ENCODE data around the gene NONO. TPM values are rescaled to one million over a fixed set of nuclear protein-coding genes. Genes with fewer than 3 reads are reported as not detected.
"Not testable (repeated sequence)": the region's sequence is repeated elsewhere in the genome, so short reads cannot be mapped to it uniquely, and the experiment has no call there.

Gene NONO
- total RNA-seq, 1 experiment from 2014 or later, result 489 TPM

DNA sequence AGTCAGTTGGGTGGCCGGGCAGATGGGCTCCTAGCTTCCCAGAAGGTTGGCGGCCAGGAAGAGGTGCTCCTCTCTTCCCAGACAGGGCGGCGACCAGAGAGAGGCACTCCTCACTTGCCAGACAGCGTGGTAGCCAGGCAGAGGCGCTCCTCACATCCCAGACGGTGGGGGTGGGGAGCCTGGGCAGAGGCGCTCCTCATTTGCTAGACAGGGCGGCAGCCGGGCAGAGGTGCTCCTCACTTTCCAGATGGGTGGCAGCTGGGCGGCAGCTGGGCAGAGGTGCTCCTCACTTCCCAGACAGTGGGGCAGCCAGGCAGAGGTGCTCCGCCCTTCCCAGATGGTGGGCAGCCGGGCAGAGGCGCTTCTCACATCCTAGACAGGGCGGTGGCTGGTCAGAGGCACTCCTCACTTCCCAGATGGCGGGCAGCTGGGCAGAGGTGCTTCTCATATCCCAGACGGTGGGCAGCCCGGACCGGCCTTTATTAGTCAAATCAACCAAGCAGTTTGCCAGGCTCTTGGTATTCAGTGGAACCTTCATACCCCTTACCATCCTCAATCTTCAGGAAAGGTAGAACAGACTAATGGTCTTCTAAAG lies 13.5 kb upstream of the NONO start:
- Histone ChIP-seq H3K9me3 (no peaks in the 10 kb centered on the region), H3K4me3 (no peak overlapping the region), H3K27me3 (no peaks in the 10 kb centered on the region), H3K36me3 (no peaks in the 10 kb centered on the region)
- DNase-seq, result no peak

DNA sequence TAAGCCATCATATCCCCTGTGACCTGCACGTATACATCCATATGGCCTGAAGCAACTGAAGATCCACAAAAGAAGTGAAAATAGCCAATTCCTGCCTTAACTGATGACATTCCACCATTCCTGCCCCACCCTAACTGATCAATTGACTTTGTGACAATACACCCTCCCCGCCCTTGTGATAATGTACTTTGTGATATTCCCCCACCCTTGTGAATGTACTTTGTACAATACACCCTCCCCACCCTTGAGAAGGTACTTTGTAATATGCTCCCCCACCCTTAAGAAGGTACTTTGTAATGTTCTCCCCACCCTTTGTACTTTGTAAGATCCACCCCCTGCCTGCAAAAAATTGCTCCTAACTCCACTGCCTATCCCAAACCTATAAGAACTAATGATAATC lies 11.1 kb upstream of the NONO start:
- not testable (repeated sequence) for H3K27me3 ChIP-seq, H3K4me3 ChIP-seq, H3K9me3 ChIP-seq, H3K36me3 ChIP-seq, DNase-seq

DNA sequence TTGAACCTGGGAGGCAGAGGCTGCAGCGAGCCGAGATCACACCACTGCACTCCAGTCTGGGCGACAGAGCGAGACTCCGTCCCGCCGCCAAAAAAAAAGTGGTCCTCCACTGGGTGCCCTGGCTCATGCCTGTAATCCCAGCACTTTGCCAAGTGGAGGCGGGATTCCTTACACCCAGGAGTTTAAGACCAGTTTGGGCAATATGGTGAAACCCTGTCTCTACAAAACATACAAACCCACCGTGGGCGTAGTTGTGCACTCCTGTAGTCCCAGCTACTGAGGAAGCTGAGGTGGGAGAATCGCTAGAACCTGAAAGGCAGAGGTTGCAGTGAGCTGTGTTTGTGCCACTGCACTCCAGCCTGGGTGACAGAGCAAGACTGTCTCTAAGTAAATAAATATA lies 2.1 kb upstream of the NONO start:
- H3K27me3 ChIP-seq, H3K9me3 ChIP-seq, H3K4me3 ChIP-seq, DNase-seq: not testable (repeated sequence)
- peaks cover 20% of the 10 kb centered on the region for H3K36me3 ChIP-seq

DNA sequence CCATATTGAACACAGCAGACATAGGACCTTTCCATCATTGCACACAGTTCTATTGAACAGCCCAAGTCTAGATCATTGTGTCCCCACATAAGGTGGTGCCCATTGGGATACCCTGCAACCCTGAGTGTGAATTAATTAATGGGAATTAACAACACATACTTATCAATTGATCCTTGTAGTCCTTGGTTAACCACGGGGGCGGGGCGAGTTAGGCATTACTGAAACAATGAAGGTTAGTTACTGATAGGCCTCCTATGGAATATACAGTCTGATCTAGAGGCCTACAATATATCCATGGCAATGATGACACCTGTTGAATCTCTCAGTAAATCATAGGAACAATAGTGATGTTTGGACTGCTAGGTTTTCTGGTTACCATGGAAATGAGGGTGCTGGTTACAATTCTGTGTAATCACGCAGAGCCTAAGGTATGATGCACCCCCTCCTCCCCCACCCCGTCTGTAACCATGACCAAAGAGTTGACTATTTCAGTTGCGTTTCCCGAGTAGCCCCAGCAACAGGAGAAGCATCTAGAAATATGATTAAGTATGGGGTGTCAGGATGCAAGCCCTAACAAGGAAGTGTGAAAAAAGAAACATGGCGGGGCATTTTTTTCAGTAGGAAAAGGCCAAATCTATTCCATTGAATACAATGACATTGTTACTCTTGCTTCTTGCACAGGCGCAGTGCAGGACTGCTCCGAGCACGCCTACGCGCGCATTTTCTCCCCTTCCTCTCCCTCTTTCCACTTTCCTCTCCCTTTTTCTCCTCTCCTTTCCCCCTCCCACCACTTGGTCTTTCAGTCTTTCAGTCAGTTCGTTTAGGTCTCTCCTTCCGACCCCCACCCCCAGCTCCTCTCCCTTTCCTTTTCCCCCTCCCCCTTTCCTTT lies 677 bp upstream of the NONO start:
- Histone ChIP-seq H3K9me3 (no peaks in the 10 kb centered on the region), H3K4me3 (peak overlapping the region; percentile 85), H3K27me3 (no peaks in the 10 kb centered on the region), H3K36me3 (peaks cover 29% of the 10 kb centered on the region)
- no peak for DNase-seq

DNA sequence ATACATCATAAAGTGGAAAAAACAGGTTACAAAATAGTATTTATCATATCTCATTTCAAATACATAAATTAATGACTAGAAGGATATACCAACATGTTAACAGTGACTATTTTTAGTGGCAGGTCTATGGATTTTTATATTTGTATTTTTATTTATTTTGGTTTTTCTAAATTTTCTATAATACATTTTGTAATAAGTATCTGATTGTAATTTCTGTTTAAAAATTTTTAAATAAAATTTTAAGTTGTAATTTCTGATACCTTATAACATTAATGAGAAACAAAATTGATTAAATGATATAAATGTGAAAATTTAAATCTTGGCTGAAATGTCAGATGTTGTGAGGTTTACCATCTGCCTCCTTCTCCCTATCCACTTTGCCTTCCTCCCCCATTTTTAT lies 2.5 kb downstream of the NONO start:
- Histone ChIP-seq H3K27me3 (no peaks in the 10 kb centered on the region), H3K9me3 (no peaks in the 10 kb centered on the region), H3K4me3 (peak overlapping the region; percentile 85), H3K36me3 (peaks cover 46% of the 10 kb centered on the region)
- DNase-seq, result no peak

DNA sequence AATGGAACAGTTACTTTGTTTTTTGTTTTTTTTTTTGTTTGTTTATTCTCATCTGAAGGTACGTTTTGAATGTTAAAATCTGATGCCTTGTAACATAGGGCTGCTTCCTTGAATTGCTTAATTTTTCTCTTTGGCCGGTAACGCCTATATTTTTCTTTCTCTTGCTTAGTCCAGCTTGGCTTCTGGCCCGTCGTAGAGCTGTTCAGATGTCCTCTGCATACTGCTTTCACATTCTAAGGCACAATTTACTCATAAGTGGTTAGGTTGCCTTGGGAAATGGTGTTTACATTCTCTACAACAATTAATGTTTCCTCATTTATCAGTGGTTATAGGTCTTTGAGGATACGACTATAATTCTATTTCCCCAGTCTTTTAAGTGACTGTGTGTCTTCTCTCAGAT lies 7.9 kb downstream of the NONO start:
- H3K4me3 ChIP-seq, result no peak overlapping the region
- peaks cover 68% of the 10 kb centered on the region for H3K36me3 ChIP-seq
- H3K27me3 ChIP-seq, result no peaks in the 10 kb centered on the region
- no peak for DNase-seq
- H3K9me3 ChIP-seq, result no peaks in the 10 kb centered on the region

DNA sequence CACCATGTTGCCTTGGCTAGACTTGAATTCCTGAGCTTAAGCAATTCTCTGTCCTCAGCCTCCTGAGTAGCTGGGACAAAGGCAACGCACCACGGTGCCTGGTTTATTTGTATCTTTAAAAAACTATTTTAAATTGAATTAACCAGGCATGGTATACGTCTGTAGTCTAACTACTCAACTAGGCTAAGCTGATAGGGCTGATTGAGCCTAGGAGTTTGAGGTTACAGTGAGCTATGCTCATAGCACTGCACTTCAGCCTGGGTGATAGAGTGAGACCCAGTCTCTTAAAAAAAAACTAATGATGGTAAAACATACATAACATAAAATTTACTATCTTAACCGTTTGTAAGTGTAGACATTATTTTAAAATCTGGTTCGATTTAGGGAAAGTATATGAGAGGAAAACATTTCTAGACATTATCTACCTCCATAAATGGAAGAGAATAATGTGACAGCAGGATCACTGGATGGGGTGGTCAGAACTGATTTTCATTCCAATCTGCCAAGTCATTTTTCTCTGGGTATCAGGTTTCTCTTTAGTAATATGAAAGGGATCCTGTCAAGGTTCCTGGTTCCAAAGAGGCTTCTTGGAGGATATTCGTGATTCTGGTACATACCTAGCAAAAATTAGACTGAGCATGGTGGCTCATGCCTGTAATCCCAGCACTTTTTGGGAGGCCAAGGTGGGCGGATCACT lies 9.4 kb downstream of the NONO start:
- H3K9me3 ChIP-seq, result no peaks in the 10 kb centered on the region

DNA sequence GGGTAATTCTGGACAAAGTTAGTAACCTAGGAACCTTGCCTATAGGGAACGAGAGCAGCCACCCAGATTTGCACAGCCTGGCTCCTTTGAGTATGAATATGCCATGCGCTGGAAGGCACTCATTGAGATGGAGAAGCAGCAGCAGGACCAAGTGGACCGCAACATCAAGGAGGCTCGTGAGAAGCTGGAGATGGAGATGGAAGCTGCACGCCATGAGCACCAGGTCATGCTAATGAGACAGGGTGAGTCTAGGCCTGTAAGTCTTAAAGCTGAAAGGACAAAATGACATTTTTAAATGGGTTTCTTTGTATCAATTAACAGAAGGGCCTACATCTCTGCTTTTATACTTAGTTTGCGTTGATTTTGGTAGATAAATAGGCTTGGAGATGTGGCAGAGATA lies 13.4 kb downstream of the NONO start:
- no peaks in the 10 kb centered on the region for H3K9me3 ChIP-seq
- no peaks in the 10 kb centered on the region for H3K27me3 ChIP-seq
- no peak overlapping the region for H3K4me3 ChIP-seq
- H3K36me3 ChIP-seq, result peaks cover 66% of the 10 kb centered on the region
- DNase-seq, result no peak

More for the DNA sequence above, 9.4 kb downstream of the NONO start:
- no peak for DNase-seq
- H3K4me3 ChIP-seq, result no peak overlapping the region
- H3K27me3 ChIP-seq, result no peaks in the 10 kb centered on the region
- peaks cover 72% of the 10 kb centered on the region for H3K36me3 ChIP-seq

DNA sequence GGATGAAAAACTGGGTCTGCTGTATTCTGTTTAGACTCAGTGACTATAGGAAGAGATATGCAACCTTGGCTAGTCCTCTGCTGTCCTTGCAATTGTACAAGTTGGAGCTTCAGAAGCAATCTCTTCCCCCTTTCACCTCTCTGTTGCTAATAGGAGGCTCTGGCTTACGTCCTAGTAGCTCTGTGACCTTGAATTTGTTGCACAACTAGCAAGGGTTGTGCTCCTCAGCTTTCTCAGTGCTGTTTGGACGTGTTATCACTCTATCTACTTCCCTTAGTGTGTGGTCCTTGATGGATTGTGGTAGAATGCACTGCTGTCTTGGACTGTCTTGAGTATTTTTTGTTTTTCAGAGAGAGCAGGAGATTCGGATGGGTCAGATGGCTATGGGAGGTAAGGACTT lies 14.7 kb downstream of the NONO start:
- Histone ChIP-seq H3K9me3 (no peaks in the 10 kb centered on the region), H3K36me3 (peaks cover 58% of the 10 kb centered on the region), H3K4me3 (no peak overlapping the region), H3K27me3 (no peaks in the 10 kb centered on the region)
- DNase-seq, result no peak

DNA sequence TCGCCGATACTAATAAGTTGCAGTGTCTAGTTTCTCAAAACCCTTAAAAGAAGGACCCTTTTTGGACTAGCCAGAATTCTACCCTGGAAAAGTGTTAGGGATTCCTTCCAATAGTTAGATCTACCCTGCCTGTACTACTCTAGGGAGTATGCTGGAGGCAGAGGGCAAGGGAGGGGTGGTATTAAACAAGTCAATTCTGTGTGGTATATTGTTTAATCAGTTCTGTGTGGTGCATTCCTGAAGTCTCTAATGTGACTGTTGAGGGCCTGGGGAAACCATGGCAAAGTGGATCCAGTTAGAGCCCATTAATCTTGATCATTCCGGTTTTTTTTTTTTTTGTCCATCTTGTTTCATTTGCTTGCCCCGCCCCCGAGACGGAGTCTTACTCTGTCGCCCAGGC lies 16.6 kb downstream of the NONO start:
- H3K9me3 ChIP-seq, H3K4me3 ChIP-seq, H3K27me3 ChIP-seq, DNase-seq: not testable (repeated sequence)
- H3K36me3 ChIP-seq, result peaks cover 40% of the 10 kb centered on the region

DNA sequence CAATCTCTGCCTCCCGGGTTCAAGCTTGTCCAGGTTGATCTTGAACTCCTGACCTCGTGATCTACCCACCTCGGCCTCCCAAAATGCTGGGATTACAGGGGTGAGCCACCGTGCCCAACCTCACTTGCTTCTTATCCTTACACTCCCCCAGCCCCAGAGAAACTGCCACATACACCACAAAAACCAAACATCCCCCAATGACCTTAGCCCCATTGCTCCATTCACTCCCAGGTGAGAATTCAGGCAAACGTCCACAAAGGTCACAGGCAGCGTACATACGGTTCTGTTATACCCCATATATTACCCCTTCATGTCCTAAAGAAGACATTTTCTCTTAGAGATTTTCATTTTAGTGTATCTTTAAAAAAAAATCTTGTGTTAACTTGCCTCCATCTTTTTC lies 17.1 kb downstream of the NONO start:
- not testable (repeated sequence) for H3K27me3 ChIP-seq, H3K4me3 ChIP-seq, H3K9me3 ChIP-seq, DNase-seq
- peaks cover 40% of the 10 kb centered on the region for H3K36me3 ChIP-seq

DNA sequence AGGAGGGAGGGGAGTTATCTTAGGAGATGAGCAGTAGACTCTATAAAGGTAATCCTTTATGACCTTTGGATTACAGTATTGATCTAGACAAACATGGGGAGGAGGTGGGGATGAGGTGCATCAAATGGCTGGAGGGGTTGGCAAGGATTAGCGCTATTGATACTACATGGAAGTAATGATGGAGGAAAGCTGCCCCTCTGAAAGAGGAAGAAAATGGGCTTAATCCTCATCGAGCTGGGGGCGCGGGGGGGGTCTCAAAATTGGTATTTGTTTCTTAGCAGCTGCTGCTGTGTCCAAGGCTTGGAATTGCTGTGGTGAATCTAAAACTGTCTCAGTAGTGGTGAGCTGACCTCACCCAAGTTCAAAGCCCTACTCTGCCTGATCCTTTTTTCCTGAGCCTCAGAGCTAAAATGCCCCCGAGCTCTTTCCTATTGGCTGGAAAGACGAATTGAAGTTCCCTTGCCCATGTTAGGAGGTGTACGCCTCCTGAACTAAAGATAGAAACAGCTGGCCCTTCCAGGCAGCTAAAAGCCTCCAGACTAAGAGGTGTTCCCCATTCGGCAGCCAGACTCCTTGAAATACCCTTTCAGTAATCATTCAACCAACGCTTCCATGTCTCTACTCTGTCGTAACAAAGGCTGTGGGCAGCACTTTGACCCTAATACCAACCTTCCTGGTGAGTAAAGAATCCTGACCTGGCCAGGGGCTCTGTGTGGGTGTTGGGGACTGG lies 17.9 kb downstream of the NONO start, which contains the start of gene ITGB1BP2:
Gene ITGB1BP2 (plus strand): TSS at position 556 of the 730 bp plus-strand sequence. CDS start 57 bp downstream, at position 613.
- H3K9me3 ChIP-seq, result no peaks in the 10 kb centered on the region
- no peak for DNase-seq
- no peaks in the 10 kb centered on the region for H3K27me3 ChIP-seq
- H3K4me3 ChIP-seq, result no peak within 1 kb of the TSS
- H3K36me3 ChIP-seq, result peaks cover 37% of the 10 kb centered on the region

DNA sequence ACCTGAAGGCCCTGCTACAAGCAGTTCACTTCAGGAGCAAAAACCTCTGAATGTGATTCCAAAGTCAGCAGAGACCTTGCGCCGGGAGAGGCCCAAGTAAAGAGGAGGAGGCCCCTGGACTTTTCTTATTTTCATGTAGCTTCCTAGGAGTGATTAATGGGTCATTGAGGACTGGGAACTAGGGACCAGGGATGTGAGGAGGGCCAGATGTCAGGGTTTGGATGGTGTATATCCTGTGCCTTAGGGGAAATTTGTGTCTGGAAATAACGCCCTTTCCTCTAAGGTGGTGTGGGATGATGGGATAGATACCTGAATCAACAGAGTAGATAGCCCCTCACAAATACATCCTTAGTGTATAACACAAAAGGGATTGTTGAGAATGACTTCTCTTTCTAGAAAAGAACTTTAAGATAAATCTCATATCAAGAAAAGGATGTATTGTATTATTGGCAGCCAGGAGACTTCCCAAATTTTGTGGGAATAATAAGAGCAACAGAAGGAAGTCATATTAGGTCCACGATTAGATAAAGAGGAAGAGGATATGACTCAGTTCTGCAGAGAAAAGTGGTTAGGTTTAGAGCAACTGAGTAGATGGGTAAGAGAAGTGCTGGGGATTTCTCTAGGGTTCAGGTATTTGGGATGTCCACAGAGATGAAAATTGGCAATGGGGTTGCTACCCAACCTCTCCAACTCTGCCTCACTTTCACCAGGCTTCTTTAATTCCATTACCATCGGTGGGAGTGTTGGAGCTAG lies 19.2 kb downstream of the NONO start:
- DNase-seq, result no peak
- no peaks in the 10 kb centered on the region for H3K27me3 ChIP-seq
- no peak overlapping the region for H3K4me3 ChIP-seq
- peaks cover 26% of the 10 kb centered on the region for H3K36me3 ChIP-seq
- H3K9me3 ChIP-seq, result no peaks in the 10 kb centered on the region

DNA sequence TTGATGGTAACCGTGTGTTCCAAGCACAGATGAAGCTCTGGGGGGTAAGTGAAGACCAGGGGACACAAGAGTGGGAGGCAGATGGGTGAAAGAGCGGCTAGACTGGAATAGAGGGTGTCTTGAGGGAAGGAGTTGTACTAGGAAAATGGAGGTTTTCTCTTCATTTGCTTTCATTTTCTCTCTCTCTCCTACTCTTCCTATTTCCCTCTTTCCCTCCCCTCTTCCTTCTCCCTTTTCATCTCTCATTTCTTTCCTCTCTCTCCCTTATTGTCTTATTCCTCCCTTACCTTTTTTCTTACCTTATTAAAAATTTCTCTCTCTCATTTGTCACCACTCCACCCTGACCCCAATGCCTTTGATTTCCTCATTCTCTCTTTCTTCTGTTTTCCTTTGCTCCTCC lies 21.1 kb downstream of the NONO start:
- Histone ChIP-seq H3K4me3 (no peak overlapping the region), H3K9me3 (no peaks in the 10 kb centered on the region), H3K27me3 (no peaks in the 10 kb centered on the region), H3K36me3 (peaks cover 11% of the 10 kb centered on the region)
- no peak for DNase-seq

DNA sequence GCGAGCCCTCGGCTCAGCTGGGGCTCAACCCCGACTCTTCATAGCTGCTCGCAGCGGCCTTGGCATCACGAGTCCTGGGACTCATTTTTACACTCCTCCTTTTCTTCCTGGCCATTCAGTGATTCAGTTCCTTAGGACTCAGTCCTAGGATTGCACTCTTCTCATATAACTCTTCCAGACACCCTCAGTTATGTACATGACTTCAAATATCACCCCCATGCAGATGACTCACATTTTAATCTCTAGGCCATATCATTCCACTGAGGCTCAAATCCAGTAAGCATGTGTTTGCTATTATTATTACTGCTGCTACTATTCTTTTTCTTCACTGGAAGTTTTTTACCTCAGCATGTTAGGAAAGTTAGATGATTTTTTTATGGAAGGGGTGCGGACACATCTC lies 32.5 kb downstream of the NONO start:
- H3K27me3 ChIP-seq, result no peaks in the 10 kb centered on the region
- H3K9me3 ChIP-seq, result no peaks in the 10 kb centered on the region
- no peak for DNase-seq
- no peaks in the 10 kb centered on the region for H3K36me3 ChIP-seq
- H3K4me3 ChIP-seq, result no peak overlapping the region

DNA sequence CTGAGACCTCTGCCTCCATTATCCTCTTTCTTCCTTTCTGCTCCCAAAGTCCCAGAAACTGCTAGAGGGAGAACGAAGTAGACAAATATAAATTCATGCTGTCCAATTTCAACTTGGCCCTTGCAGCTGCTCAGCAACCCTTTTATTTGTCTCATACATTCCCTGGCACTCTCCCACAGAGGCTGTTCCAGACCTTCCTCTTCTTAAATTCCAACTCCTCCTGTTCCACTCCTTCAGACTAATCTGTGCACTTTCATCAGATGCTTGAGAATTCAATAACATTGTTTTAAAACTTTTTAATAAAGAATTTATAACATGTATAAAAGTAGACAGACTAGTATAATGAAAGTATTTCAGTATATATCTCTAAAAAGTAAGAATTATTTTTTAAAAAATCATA lies 33.5 kb downstream of the NONO start:
- not testable (repeated sequence) for H3K4me3 ChIP-seq, H3K36me3 ChIP-seq, H3K9me3 ChIP-seq, DNase-seq, H3K27me3 ChIP-seq
